Keratinocyte (primary cell): ENCODE data around the gene PAPOLB. TPM values are rescaled to one million over a fixed set of nuclear protein-coding genes. Genes with fewer than 3 reads are reported as not detected.

ENCODE experiments used
- DNase-seq: peaks from one replicate; pipeline ENCODE4 v3.0.0-alpha.2; 2011; ENCODE audit warnings: low read depth, missing footprints, low spot score
- FAIRE-seq: peaks from 2 replicates; lab custom pipeline; 2011; peaks lifted over from hg19 to GRCh38; lab: Jason Lieb, UNC
- H2AFZ ChIP-seq: 2 replicates; pipeline ENCODE4 v1.6.0; 2012; ENCODE audit warnings: low read length, control low read depth, inconsistent platforms; ENCODE audit not compliant: control insufficient read depth
- H3K27ac ChIP-seq: 2 replicates; pipeline ENCODE4 v1.5.1; 2011; ENCODE audit warnings: low read length; ENCODE audit not compliant: control insufficient read depth, insufficient read depth
- H3K27me3 ChIP-seq: 3 replicates; pipeline ENCODE4 v1.6.0; 2011; ENCODE audit warnings: low read length; ENCODE audit not compliant: control insufficient read depth, insufficient read depth; ENCODE audit errors: extremely low read depth
- H3K36me3 ChIP-seq, 2 experiments: 2 replicates in 1 of 2; 3 replicates in 1 of 2; pipeline ENCODE4 v1.5.1; 2011; ENCODE audit warnings: low read length in 2 of 2, mild to moderate bottlenecking in 1 of 2; ENCODE audit not compliant: control insufficient read depth in 2 of 2, insufficient read depth in 2 of 2; ENCODE audit errors: extremely low read depth in 1 of 2
- H3K4me1 ChIP-seq: 3 replicates; pipeline ENCODE4 v1.5.1; 2011; ENCODE audit warnings: low read length; ENCODE audit not compliant: control insufficient read depth, insufficient read depth; ENCODE audit errors: extremely low read depth
- H3K4me2 ChIP-seq: 3 replicates; pipeline ENCODE4 v1.6.0; 2011; ENCODE audit warnings: low read depth, low read length; ENCODE audit not compliant: control insufficient read depth, insufficient read depth; ENCODE audit errors: extremely low read depth
- H3K4me3 ChIP-seq, 3 experiments: fragments of 200-600 bp in 1 of 3; sonication (generic) in 1 of 3; 2 replicates in 2 of 3; 3 replicates in 1 of 3; pipeline ENCODE4 v1.5.1; 2011 to 2016; ENCODE audit warnings: low read length in 3 of 3, mild to moderate bottlenecking in 3 of 3, control low read depth in 2 of 3, inconsistent platforms in 1 of 3, low read depth in 1 of 3, mixed read lengths in 1 of 3, mixed run types in 1 of 3, moderate library complexity in 1 of 3; ENCODE audit not compliant: control insufficient read depth in 2 of 3, insufficient read depth in 2 of 3; ENCODE audit errors: extremely low read depth in 1 of 3
- H3K79me2 ChIP-seq: 2 replicates; pipeline ENCODE4 v1.6.0; 2012; ENCODE audit warnings: low read length; ENCODE audit not compliant: control insufficient read depth, insufficient read depth
- H3K9ac ChIP-seq: 3 replicates; pipeline ENCODE4 v1.6.0; 2011; ENCODE audit warnings: low read length; ENCODE audit not compliant: control insufficient read depth, insufficient read depth; ENCODE audit errors: extremely low read depth
- H3K9me1 ChIP-seq: 3 replicates; pipeline ENCODE4 v1.6.0; 2011; ENCODE audit warnings: low read length; ENCODE audit not compliant: control insufficient read depth, insufficient read depth; ENCODE audit errors: extremely low read depth
- H3K9me3 ChIP-seq: 2 replicates; pipeline ENCODE4 v1.5.1; 2012; ENCODE audit warnings: low read depth, low read length; ENCODE audit not compliant: control insufficient read depth
- H4K20me1 ChIP-seq: 3 replicates; pipeline ENCODE4 v1.6.0; 2011; ENCODE audit warnings: low read length; ENCODE audit not compliant: control insufficient read depth, insufficient read depth; ENCODE audit errors: extremely low read depth
- CTCF ChIP-seq, 3 experiments: IDR thresholded peaks in 1 of 3; conservative IDR thresholded peaks in 1 of 3; optimal IDR thresholded peaks in 1 of 3; 2 replicates in 2 of 3; 3 replicates in 1 of 3; pipeline versions ENCODE3 to v1.5.1; 2011; ENCODE audit warnings: low read length in 3 of 3, mild to moderate bottlenecking in 3 of 3, moderate library complexity in 2 of 3, control low read depth in 1 of 3, inconsistent platforms in 1 of 3; ENCODE audit not compliant: insufficient read depth in 2 of 3; ENCODE audit errors: extremely low read depth in 1 of 3
- EZH2 ChIP-seq: IDR thresholded peaks from one replicate; pipeline ENCODE4 v1.6.1; 2012; ENCODE audit warnings: inconsistent platforms, mild to moderate bottlenecking, low read length, moderate library complexity
- dilution Hi-C: fragments of 300-500 bp; cut with MboI; formaldehyde crosslinking; loops from one replicate; pipeline ENCODE4 v1.7.0; 2020; ENCODE audit warnings: low sequenced_read_pairs; ENCODE audit not compliant: extremely low pct_ligation_motif_present
- polyA plus RNA-seq, 5 experiments: library from polyadenylated mRNA; depleted of rRNA in 3 of 5; stranded (reverse) in 3 of 5; stranded (forward) in 1 of 5; unstranded in 1 of 5; fragments of >200 nt; gene quantifications; 1 replicate in 1 of 5; 2 replicates in 3 of 5; 3 replicates in 1 of 5; pipeline versions ENCODE4 v1.2.1 to v1.2.3, GENCODE V29; 2011 to 2012; ENCODE audit warnings: missing spikeins in 2 of 5, low read depth in 1 of 5, low replicate concordance in 1 of 5

The PAPOLB gene
- polyA plus RNA-seq, 1 donor (not counting 4 experiments of a cell fraction or from before 2014, with no cell fraction given): not detected

DNA sequence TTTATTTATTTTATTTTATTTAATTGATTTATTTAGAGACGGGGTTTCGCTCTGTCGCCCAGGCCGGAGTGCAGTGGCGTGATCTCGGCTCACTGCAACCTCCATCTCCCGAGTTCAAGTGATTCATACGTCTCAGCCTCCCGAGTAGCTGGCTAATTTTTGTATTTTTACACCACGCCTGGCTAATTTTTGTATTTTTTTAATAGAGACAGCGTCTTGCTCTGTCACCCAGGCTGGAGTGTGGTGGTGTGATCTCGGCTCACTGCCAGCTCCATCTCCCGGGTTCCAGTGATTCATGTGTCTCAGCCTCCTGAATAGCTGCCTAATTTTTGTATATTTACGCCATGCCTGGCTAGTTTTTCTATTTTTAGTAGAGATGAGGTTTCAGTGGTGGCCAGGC, 52.2 kb downstream of the PAPOLB start:
- Histone ChIP-seq H3K4me3 (no peak overlapping the region), H3K9me3 (no peaks in the 10 kb centered on the region), H3K36me3 (no peaks in the 10 kb centered on the region), H3K9ac (no peak overlapping the region), H3K4me1 (no peaks in the 10 kb centered on the region), H3K27me3 (peaks cover 32% of the 10 kb centered on the region), H3K79me2 (no peaks in the 10 kb centered on the region), H4K20me1 (no peaks in the 10 kb centered on the region), H3K9me1 (no peaks in the 10 kb centered on the region), H2AFZ (no peak overlapping the region), H3K27ac (no peak overlapping the region), H3K4me2 (no peak overlapping the region)
- dilution Hi-C loops: no loop called here
- FAIRE-seq: no peak
- no peak for DNase-seq
- TF ChIP-seq EZH2: no peak
- TF ChIP-seq CTCF (optimal IDR thresholded peaks at IDR 0.05 in 1 of 3, IDR thresholded peaks at IDR 0.05 in 1 of 3, conservative IDR thresholded peaks at IDR 0.05 in 1 of 3; ENCODE audit: extremely low read depth in 1 of 3, insufficient read depth in 2 of 3, low read length in 3 of 3): no peak

- no peaks in the 10 kb centered on the region for H3K36me3 ChIP-seq
- H3K27me3 ChIP-seq: peaks cover 30% of the 10 kb centered on the region
- no peaks in the 10 kb centered on the region for H4K20me1 ChIP-seq
- no peaks in the 10 kb centered on the region for H3K9me3 ChIP-seq
- no peaks in the 10 kb centered on the region for H3K4me1 ChIP-seq
- H3K79me2 ChIP-seq: no peaks in the 10 kb centered on the region
- no peak for FAIRE-seq
- no peak overlapping the region for H2AFZ ChIP-seq
- DNase-seq: no peak
- H3K27ac ChIP-seq: no peak overlapping the region
- H3K9me1 ChIP-seq: no peaks in the 10 kb centered on the region
- no peak overlapping the region for H3K4me3 ChIP-seq
- dilution Hi-C loops: no loop called here
- H3K9ac ChIP-seq: no peak overlapping the region
- no peak overlapping the region for H3K4me2 ChIP-seq
- no peak for TF ChIP-seq CTCF (optimal IDR thresholded peaks at IDR 0.05 in 1 of 3, IDR thresholded peaks at IDR 0.05 in 1 of 3, conservative IDR thresholded peaks at IDR 0.05 in 1 of 3; ENCODE audit: extremely low read depth in 1 of 3, insufficient read depth in 2 of 3, low read length in 3 of 3)
- TF ChIP-seq EZH2: no peak
Observed at GRCh38 chr7:4809091-4809591, 52.7 kb downstream of the PAPOLB start.
